Measurements from ENCODE around the gene EGFR. TPM values are rescaled to one million over a fixed set of nuclear protein-coding genes. Genes with fewer than 3 reads are reported as not detected.

EGFR gene
- total RNA-seq, 1 donor: 98.9 TPM

DNA sequence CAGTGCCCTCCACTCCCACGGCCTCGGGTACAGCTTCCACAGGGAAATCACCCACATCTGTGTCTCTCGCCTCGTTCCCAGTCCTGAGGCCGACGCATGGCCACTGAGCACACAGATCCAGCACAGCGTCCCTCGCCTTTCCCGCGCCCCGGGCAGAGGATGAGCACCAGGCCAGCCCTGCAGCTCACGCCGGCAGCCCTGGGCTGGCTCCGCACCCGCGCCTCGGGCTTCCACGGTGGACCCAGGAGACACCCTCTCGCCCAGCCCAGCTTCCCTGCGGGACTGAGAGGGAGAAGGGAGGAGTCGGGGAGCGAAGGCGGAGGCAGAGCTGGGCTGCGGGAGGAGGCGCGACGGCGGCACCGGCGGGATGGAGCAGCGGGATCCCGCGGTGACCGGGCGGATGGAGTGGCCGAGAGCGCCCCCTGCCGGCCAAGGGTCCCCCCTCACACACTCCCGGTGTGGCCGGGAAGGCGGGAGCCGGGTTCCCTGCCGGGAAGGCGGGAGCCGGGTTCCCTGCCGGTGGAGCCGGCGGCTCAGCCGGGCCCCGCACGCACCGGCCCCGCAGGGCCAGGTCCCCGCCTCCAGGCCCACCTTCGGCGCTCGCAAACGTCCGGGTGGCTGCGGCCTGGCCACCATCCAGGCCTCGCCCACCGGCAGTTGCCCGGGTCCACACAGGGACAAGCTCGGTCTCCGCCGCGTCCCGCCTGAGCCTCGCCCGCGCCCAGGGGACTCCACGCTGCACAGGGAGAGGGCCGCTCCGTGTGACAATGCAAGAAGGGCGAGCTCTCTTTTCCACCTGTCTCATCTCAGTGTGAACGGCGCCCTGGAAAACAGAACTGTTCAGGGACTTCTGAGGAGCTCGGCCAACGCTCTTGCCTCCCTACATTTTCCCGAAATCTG lies 236.0 kb downstream of the EGFR start:
- peak; percentile 71 for DNase-seq (ENCODE audit: low read depth)

DNA sequence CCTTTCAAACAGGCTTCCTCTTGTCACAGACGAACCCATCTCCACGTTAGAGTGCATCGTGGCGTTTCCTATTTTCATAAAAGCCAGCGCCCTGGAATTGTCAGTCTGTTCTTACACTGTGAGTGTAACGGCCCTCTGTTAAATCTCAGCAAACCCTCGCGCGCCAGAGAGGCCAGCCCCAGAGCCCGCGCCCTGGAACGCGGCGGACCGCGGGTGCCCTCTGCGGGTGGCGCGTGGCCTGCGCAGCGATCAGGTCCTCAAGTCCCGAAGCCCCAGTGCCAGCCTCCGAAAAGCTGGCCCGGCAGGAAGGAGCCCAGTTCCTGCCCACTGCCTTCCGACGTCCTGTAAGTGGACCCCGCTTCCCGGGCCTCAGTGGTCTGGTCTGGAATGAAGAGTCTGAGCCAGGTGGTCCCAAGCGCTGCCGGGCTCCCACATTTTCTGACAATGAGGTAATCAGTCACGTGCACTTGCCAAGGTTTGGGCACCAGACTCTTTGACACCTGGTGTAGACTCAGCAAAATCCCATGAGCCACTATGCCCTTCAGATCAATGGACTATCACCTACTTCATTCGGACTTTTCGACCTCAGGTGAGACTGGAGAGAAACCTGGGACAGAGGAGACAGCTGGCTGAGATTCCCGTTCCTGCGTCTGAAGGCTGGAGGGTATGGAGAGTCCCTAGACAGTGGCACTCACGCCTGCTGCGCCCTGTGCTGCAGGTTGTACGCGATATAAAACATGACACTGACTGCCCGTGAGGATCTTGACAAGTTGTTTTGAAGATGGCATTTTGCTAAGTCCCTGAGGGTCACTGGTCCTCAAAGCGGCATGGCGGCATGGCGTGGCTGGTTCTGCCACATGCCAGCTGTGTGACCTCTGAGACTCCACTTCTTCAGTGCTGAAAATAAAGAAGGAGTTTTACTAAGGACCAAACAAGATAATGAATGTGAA lies 237.0 kb downstream of the EGFR start:
- peak overlapping the region; percentile 55 for H3K4me3 ChIP-seq (ENCODE audit: low read depth, low read length)
- DNase-seq (ENCODE audit: low read depth): peak; percentile 79
- TF ChIP-seq, protein P1, sequence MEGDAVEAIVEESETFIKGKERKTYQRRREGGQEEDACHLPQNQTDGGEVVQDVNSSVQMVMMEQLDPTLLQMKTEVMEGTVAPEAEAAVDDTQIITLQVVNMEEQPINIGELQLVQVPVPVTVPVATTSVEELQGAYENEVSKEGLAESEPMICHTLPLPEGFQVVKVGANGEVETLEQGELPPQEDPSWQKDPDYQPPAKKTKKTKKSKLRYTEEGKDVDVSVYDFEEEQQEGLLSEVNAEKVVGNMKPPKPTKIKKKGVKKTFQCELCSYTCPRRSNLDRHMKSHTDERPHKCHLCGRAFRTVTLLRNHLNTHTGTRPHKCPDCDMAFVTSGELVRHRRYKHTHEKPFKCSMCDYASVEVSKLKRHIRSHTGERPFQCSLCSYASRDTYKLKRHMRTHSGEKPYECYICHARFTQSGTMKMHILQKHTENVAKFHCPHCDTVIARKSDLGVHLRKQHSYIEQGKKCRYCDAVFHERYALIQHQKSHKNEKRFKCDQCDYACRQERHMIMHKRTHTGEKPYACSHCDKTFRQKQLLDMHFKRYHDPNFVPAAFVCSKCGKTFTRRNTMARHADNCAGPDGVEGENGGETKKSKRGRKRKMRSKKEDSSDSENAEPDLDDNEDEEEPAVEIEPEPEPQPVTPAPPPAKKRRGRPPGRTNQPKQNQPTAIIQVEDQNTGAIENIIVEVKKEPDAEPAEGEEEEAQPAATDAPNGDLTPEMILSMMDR (IDR thresholded peaks at IDR 0.05; ENCODE audit: insufficient read depth, low read depth, low read length): peak; percentile 95

More for the DNA sequence above, 236.0 kb downstream of the EGFR start:
- H3K4me3 ChIP-seq (ENCODE audit: low read depth, low read length): peak overlapping the region; percentile 55
- TF ChIP-seq, protein P1 (IDR thresholded peaks at IDR 0.05; ENCODE audit: insufficient read depth, low read depth, low read length): peak; percentile 81

DNA sequence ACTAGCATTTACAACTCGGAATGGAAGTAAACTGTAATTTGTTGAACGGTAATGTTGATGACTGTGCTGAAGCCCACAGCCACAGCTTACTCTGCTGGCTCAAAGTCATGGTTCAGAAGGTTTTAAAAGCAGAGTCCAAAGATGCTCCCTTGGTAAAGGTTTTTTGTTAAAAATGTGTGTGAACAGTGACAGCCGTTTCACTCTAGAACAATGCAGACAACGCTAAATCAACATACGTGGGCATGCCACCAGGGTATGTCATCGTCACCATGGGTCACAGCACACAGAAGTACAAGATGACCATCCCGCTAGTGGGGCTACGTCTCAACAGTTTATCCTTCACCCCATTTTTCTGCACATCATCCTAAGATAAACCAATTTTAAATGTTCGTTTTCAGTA lies 239.8 kb downstream of the EGFR start:
- no peak overlapping the region for H3K4me3 ChIP-seq (ENCODE audit: low read depth, low read length)
- TF ChIP-seq, protein P1 (IDR thresholded peaks at IDR 0.05; ENCODE audit: insufficient read depth, low read depth, low read length): no peak
- DNase-seq (ENCODE audit: low read depth): no peak

DNA sequence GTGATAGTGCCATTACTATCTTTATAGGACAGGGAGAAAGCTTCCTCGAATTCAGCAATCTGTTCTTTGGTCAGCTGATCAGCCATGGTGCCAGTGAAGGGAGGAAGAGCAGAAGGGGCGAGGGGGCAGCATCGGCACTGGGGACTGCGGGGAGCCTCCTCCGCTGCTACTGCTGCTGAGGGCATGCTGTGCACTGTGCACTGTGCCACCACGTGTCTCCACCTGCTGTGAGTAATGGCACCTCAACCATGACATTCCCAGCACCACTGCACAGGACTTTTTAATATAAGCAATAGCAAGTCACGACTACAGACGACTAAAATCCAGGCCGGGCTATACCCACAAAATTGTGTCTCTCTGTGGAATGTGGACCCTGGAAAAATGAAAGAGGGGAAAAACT lies 241.4 kb downstream of the EGFR start:
- DNase-seq (ENCODE audit: low read depth): no peak

DNA sequence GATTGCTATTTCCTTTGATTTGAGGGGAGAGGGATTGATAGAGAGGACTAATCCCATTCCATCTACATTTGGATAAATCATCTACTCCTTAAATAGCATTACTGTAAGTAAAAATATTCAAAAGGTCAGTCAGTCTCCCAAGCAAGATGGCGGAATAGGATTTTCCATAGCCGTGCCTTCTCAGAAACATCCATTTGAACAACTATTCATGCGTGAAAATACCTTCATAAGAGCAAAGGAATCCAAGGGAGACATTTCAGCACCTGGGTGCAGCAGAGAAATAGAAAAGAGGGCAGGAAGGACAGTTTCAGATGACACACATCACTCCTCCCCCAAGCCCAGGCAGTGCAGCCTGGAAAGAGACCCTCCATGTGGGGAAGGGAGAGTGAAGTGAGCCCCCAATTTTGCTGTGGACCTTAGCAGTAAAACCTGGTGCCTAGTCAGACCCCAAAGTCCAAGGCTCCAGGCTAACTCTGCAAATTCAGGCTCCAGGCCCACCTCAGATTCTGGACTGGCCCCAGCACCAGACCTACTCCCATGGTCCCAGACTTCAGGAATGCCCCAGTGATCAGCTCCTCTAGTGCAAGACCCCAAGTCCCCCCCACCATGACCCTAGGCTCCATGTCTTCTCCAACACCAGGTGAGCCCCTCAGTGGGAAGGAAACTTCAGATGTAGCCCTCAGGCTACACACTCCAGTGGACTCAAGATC lies 242.0 kb downstream of the EGFR start:
- TF ChIP-seq, protein P1 (IDR thresholded peaks at IDR 0.05; ENCODE audit: insufficient read depth, low read depth, low read length): no peak
- H3K4me3 ChIP-seq (ENCODE audit: low read depth, low read length): no peak overlapping the region
- DNase-seq (ENCODE audit: low read depth): no peak

More for the DNA sequence above, 241.4 kb downstream of the EGFR start:
- TF ChIP-seq, protein P1 (IDR thresholded peaks at IDR 0.05; ENCODE audit: insufficient read depth, low read depth, low read length): no peak
- no peak overlapping the region for H3K4me3 ChIP-seq (ENCODE audit: low read depth, low read length)

All from fibroblast of villous mesenchyme (primary cell).